Measurements from ENCODE around the gene UBXN6.

Gene UBXN6

DNA sequence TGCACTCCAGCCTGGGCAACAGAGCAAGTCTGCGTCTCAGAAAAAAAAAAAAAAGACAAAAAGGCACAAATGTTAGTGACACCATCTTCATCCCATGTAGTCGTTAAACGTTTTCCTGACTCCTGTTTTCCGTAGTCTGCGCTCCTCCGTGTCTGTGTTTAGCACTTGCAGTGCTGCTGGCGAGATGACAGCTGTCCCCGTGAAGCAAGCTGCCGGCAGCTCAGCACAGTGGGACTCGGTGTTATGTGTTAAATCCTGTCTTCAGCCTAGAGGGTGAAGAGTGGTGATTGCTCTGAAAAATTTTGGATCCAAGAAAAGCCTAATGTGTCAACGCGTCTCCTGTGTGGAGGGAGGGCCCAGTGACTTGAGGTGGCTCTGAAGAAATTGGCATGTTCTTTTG, 18.4 kb downstream of the UBXN6 start:
- no peak for DNase-seq (ENCODE audit: low read depth)

DNA sequence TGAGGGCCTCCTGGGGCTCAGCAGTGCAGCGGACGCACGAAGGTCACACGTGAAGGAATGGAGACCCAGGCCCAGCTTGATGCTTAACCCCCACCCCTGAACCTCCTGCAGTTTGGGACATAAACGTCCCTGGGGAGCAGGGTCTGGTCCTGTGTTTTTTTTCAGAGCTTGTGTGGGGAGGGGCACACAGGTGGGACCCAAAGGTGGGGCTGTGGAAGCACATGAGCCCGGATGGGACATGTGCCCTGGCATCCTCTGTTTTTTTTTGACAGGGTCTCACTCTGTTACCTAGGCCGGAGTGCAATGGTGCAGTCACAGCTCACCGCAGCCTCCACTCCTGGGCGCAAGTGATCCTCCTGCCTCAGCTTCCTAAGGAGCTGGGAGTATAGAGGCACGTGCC, 20.5 kb downstream of the UBXN6 start:
- no peak for DNase-seq (ENCODE audit: low read depth)

DNA sequence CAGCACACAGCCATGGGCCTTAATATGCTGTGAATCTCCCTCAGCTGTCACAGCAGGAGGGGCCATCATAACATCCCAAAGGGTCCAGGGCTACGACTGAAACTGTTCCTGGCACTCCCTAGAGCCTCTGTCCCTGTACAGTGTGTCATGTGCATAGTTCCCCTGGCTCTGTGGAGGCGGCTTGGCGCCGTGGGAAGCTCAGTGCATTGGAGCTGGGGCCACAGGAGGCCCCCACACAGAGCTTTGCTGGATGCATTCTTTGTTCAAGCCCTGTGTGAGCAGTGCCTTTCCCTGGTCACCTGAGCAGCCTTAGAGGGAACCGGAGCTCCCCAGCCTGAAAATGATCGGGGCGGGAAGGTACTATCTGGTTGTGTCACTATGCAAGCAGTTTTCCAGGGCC, 21.4 kb downstream of the UBXN6 start:
- DNase-seq (ENCODE audit: low read depth), result no peak

DNA sequence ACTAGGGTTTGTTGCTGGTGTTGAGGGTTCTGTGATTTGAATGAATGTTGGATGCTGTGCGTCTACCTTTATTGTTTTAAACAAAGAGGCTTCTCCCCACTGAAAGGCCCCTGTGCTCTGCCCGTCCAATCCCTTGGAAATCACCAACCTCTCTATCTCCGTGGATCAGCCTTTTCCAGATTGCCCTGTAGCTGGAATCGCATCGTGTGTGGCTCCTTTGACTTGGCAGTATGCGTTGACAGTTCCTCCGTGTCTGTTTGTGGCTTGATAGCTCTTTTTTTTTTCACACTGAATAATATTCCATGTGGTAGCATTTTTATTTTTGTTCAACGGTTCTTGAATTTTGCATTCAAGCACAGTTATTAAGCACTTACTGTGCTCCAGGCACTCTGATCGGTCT, 23.2 kb downstream of the UBXN6 start:
- DNase-seq (ENCODE audit: low read depth), result no peak

DNA sequence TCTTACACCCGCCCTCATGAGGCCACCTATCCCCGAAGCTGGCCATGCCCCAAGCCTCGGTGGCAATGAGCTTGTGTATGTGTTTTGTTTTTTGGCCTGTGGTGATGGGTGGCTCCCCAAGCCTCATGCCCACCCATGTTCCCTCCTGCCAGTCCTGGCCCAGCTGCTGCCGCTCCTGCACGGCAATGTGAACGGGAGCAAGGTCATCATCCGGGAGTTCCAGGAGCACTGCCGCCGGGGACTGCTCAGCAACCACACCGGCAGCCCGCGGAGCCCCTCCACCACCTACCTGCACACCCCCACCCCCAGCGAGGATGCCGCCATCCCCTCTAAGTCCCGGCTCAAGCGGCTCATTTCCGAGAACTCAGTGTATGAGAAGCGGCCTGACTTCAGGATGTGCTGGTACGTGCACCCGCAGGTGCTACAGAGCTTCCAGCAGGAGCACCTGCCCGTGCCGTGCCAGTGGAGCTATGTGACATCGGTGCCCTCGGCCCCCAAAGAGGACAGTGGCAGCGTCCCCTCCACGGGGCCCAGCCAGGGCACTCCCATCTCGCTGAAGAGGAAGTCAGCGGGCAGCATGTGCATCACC, 24.6 kb downstream of the UBXN6 start:
- no peak for DNase-seq (ENCODE audit: low read depth)

DNA sequence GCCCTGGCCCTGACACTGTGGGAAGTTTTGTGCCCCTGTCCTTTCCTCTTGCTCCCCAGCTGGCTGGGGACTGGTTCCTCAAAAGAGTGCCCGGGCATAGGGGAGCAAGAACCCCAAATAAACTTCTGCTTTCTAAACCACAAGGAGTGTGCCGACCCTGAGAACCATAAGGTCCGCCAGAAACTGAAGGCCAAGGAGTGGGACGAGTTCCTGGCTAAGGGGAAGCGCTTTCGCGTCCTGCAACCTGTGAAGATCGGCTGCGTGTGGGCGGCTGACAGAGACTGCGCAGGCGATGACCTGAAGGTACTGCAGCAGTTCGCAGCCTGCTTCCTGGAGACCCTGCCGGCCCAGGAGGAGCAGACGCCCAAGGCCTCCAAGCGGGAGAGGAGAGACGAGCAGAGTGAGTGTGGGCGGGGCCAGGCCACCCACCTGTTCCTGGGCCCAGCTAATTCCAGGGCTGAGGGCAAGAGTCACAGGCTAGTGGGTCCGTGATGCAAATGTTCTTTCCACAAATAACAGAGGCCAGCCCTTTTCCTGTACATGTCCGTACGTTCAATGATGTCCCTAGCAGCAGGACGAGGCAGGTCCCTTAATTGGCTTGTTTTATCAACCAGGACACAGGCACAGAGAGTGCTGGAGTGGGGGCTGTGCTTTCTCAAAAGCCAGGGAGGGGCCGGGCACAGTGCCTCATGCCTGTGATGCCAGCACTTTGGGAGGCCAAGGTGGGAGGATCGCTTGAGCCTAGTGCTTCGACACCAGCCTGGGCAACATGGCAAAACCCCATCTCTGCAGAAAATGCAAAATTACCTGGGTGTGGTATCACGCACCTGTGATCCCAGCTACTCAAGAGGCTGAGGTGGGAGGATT, 25.6 kb downstream of the UBXN6 start:
- no peak for DNase-seq (ENCODE audit: low read depth)

DNA sequence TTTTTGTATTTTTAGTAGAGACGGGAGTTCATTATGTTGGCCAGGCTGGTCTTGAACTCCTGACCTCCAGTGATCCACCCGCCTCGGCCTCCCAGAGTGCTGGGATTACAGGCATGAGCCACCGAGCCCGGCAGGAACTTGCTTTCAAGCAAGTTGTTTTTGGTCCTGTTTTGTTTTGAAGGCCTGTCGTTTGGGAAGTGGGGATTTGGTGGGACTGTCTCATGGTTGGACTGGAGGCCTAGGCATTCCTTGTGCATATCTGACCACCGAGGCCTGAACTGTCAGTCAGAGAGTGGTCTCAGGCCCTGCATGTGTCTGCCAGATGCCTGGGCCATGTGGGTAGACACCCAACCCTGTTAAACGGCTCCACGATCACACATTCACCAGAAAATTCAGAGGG, 26.3 kb downstream of the UBXN6 start:
- no peak for DNase-seq (ENCODE audit: low read depth)

DNA sequence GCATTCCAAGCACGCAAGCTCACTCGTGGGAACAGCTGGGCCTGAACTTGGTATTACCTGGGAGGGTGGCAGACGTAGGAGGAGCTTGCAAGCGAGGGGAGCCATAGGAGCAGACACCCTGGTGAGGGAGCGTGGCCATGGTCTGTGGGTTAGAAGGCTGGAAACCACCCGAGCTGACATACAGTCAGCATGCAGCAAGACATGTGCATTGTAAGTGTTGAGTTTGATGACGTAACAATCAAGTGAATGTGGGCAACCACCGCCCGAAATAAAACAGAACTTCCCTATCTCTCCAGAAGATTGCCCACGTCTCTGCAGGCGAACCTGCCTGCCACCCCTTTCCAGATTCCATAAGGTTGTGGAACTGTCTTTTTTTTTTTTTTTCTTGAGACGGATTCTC, 26.8 kb downstream of the UBXN6 start:
- no peak for DNase-seq (ENCODE audit: low read depth)

DNA sequence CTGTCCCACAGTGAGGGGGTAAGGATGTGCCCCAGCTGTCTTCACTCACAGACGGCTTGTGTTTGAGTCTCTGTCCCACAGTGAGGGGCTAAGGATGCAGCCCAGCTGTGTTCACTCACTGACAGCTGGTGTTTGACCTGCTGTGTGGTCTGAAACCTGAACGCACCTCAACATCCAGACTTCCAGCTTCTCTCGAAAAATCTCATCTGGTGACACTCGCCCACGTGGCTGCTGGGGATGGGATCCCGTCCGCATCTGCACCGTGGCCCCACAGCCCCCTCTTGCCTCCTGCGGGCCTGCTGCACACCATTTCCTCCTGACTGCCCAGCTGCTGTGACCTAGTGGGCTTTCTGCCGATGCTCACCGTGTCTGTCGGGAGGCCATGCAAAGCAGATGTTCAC, 27.8 kb downstream of the UBXN6 start:
- DNase-seq (ENCODE audit: low read depth), result no peak

DNA sequence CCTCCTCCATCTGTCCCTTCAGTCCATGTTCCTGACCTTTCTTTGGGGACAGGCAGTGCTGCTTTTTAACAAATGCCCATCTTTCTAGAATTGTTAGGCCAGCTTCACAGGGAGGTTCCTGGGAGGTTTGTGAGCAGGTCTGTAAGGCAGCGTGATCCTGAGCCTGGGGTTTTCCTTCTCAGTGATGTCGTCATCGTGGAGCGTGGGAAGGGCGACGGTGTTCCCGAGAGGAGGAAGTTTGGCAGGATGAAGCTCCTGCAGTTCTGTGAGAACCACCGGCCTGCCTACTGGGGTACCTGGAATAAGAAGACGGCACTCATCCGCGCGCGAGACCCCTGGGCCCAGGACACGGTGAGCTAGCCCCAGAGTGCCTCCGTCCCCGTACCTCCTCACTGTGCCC, 28.3 kb downstream of the UBXN6 start:
- no peak for DNase-seq (ENCODE audit: low read depth)

DNA sequence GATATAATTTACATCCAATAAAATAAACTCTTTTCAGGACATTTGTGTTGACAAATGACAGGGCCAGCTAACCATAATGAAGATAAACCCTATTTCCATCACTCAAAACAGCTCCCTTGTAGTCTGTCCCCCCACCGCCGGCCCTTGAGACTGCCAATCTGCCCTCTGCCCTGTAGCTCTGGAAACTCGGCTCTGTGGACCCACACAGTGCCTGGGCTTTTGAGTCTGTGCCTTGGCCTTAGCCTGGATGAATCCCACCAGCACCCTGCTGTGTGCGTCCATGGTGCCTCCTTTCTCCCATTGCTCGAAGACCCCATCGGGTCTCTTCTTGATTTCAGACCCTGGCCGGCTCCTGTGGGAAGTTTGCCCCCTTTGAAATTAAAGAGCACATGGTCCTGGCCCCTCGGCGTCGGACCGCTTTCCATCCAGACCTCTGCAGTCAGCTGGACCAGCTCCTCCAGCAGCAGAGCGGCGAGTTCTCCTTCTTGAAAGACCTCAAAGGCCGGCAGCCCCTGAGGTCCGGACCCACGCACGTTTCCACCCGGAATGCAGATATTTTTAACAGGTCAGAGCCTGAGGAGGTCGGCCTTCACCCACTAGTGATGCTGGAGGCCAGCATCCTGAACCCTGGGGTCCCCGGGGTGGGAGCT, 29.1 kb downstream of the UBXN6 start:
- no peak for DNase-seq (ENCODE audit: low read depth)

DNA sequence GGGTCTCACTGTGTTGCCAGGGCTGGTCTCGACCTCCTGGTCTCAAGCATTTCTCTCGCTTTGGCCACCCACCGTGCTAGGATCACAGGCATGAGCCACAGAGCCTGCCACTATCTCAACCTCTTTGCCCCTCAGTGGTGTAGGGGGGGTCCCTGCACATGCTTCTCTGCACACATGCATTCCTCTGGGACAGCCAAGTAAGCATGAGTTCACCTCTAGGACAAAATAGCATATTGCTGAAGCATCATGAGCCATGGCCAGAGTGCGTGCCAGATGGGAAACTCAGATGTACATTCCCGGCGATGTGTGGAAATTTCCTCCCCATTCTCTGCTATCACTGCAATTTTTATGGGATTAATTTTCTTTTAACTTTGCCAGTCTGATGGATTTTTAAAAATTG, 32.1 kb downstream of the UBXN6 start:
- peak; percentile 78 for DNase-seq (ENCODE audit: low read depth)

DNA sequence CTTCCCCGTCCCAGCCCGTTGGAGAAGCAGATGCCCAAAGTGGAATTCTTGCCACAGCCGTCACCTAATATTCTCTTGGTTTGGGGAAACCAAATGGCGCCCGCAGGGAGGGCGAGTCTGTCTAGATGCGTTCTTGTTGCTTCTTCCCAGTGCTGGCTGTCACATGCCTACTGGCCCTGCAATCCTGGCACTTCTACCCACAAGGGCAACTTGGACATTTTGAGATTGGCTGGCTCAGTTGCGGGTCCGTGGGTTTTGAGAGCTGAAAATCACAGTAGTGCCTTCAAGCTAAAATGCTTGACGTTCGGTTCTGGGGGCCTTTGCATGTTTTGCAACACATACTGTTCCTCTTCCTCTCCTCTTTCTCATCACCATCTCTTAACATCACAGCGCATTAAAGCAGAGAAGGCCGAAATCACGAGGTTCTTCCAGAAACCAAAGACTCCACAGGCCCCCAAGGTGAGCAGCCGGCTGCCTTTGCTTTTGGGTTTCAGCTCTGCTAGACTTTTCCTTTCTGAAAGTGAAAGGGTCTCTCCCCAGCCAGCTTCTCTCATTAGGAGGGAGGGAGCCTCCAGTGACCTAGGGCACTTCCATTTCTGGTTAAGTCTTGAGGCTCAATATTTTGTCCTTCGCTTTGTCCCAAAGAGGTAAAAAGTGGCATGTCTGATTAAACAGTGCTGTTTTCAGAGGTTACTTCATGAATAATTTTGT, 34.0 kb downstream of the UBXN6 start:
- DNase-seq (ENCODE audit: low read depth), result no peak

DNA sequence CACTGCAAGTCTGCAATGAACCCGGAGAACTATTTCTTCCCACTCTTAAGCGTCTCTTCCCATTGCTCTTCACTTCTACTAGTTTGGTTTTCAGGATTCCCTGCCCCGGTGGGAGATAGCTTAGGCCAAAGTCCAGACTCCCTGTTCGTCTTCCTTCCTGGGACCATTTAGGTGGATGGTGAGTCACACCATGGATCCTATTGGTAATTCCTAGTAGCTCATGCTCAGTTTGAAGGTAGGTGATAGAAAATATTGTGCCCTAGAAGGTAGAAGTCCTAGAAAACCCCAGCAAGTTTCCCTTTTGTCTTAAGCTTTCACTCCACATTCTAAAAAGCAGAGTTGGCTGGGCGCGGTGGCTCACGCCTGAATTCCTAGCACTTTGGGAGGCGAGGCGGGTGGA, 41.3 kb downstream of the UBXN6 start:
- no peak for DNase-seq (ENCODE audit: low read depth)

DNA sequence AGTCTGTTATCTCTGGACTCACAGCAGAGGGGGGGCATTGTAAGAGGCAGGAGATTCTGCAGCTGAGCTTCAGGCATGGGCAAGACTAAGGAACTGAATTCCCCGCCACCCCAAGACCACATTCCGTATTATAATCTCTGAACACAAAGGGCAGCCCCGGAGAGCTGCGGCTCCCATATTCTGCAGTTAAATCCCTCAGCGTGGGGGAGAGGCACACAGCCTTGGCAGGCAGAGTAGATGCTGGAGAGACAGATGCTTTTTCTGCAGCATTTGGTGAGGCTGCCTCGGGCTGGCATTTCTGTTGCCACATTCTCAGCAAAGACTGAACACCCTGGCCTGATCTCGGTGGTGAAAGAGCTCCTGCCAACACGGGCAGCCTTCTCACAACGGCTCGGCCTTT, 42.2 kb downstream of the UBXN6 start:
- no peak for DNase-seq (ENCODE audit: low read depth)

DNA sequence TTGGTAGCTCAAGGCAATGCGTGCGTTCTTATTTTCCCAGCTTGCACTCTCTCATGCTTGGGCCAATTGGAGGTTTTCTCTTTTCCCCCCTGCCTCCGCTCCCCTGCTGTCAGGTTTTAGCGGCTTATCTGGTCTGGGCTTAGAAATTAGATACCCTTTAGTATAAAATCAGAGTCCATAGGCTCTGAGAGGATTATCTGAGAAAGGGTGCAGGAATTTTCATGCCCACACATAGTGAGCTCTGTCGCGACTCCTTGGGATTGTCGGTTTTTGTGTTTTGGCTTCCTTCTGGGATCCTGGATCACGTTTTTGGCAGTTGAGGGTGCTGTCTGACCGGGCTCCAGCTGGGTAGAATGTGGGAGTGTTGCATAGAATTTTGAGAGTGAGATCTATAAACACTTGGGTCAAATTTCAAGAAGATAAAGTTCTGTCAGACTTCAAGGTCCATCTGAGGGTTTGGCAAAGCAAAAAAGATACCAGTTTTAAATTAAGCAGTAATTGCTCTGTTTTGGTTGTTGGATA, 42.7 kb downstream of the UBXN6 start:
- DNase-seq (ENCODE audit: low read depth), result peak; percentile 50

DNA sequence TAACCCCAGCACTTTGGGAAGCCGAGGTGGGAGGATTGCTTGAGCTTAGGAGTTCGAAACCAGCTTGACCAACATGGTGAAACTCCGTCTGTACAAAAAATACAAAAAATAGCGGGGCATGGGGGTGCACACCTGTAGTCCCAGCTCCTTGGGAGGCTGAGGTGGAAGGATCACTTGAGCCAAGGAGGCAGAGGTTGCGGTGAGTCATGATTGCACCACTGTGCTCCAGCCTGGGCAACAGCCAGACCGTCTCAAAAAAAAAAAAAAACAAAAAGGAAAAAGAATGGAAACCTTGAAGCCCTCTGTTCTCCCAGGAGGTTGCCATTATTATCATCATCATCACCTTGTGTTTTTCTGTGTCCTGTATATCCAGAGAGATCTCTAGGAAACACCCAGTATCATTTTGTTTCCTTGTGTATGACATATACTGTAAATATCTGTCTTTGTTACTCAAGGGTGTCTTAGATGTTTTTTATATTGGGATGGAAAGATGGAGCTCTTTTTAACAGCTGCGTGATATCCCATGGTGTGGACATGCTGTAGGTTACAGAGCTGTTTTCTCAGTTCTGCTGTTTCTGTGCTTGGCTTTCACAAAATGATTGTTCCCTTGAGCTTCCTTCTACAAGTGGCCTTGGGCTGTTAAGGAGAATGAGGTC, 43.3 kb downstream of the UBXN6 start:
- DNase-seq (ENCODE audit: low read depth), result peak; percentile 70

DNA sequence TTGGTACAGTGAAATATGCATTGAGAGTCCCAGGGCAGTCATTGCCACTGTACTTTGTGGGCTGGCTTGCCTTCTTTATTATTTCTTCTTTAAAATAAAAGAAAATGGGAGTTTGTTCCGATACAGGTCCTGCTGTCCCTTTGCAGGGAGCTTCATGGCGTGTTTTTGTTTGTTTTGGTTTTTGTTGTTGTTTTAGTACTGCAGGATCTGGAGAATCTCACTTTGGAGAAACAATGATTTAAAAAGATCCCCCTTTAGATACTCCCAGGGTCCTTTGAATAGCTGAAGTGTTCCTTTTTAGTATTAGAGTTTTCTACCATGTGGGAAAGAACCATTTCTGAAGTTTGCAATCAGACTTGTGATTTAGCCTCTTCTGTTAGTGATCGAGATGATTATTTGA, 44.0 kb downstream of the UBXN6 start:
- DNase-seq (ENCODE audit: low read depth), result no peak

DNA sequence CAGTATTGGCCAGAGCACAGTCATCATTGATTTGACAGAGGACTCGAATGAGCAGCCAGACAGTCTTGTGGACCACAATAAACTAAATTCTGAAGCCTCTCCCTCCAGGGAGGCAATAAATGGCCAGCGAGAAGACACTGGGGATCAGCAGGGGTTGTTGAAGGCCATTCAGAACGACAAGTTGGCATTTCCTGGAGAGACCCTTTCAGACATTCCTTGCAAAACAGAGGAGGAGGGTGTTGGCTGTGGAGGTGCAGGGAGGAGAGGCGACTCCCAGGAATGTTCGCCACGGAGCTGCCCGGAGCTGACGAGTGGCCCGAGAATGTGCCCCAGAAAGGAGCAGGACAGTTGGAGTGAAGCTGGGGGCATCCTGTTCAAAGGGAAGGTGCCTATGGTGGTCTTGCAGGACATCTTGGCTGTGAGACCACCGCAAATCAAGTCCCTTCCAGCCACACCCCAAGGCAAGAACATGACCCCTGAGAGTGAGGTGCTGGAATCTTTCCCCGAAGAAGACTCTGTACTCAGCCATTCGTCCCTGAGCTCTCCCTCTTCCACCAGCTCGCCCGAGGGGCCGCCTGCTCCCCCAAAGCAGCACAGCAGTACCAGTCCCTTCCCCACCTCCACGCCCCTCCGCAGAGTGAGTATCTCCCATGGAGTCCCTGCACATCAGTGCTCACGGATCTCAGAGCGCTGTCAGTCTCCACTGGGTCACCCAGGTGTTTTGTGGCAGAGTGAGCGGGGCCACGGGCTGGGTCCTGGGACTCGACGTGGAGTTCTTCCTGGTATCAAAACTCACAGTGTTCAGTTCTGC, 48.3 kb downstream of the UBXN6 start:
- no peak for DNase-seq (ENCODE audit: low read depth)

DNA sequence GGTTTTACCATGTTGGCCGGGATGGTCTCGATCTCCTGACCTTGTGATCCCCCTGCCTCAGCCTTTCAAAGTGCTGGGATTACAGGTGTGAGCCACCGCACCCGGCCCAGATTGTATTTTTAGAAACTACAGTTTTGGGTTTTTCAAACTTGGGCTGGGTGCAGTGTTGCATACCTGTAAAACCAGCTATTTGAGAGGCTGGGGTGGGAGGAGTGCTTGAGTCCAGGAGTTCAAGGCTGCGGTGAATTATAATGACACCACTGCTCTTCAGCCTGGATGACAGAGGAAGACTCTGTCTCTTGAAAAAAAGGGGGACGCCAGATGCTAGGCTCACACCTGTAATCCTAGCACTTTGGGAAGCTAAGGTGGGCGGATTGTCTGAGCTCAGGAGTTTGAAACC, 51.0 kb downstream of the UBXN6 start:
- no peak for DNase-seq (ENCODE audit: low read depth)

DNA sequence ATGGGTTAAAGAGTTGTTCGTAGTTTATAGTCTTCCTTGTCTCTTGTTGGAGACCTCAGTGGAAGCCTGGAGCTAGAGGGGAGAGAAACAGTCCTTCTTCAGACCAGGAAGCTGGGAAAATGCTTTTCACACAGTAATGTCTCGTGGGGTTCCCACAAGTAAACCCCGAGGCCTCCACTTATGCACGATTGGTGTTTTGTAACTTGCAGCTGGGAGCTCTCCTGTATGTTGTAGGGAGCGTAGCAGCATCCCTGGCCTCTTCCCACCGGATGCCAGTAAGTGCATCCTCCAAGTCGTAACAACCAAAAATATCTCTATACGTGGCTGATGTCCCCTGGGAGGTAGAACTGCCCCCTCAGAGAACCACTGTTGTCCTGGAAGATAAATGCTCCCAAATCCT, 51.6 kb downstream of the UBXN6 start:
- DNase-seq (ENCODE audit: low read depth), result no peak
